Testis (tissue), 3 donors: ENCODE results near the gene SEMA3C. TPM values are rescaled to one million over a fixed set of nuclear protein-coding genes. Genes with fewer than 3 reads are reported as not detected.

Source experiments
- DNase-seq: peaks from one replicate; pipeline ENCODE4 v3.0.0-alpha.2; 2019
- H3K27ac ChIP-seq, 2 donors: fragments of 200-600 bp; sonication (generic); one replicate each; pipeline ENCODE4 v1.5.1; 2019
- H3K27me3 ChIP-seq: fragments of 200-600 bp; sonication (generic); one replicate; pipeline ENCODE4 v1.5.1; 2019
- H3K36me3 ChIP-seq: fragments of 200-600 bp; sonication (generic); one replicate; pipeline ENCODE4 v1.5.1; 2017; ENCODE audit warnings: low read depth; ENCODE audit errors: missing control alignments
- H3K4me1 ChIP-seq: fragments of 200-600 bp; sonication (generic); one replicate; pipeline ENCODE4 v1.5.1; 2019
- H3K4me3 ChIP-seq, 2 donors: fragments of 200-600 bp; sonication (generic); one replicate each; pipeline ENCODE4 v1.5.1; 2017 to 2019
- H3K9me3 ChIP-seq: fragments of 200-600 bp; sonication (generic); one replicate; pipeline ENCODE4 v1.5.1; 2017
- POLR2A ChIP-seq: fragments of 450-650 bp; IDR thresholded peaks from one replicate; pipeline ENCODE4 v1.6.1; 2017; ENCODE audit warnings: antibody characterized with exemption, mild to moderate bottlenecking, moderate library complexity
- WGBS, 2 donors: methylation state at CpG; one replicate each; pipeline ENCODE4 v1.1.5; 2018; 5-methylcytosine and 5-hydroxymethylcytosine counted together
- intact Hi-C: fragments of 100-400 bp; cut with DNase I; formaldehyde crosslinking; loops from one replicate; pipeline ENCODE4 v1.15.1; 2023; ENCODE audit warnings: low total_unique reads
- polyA plus RNA-seq: library from polyadenylated mRNA; stranded (reverse); fragments of 350-450 nt; fragmentation: Illumina TruSeq; extraction: RNeasy Lipid Tissue Mini Kit (QIAGEN cat#74804); gene quantifications from one replicate; pipeline ENCODE4 v1.2.3, GENCODE V29; 2014; ENCODE audit warnings: low read depth, low replicate concordance; ENCODE audit not compliant: insufficient read depth
- total RNA-seq, 2 donors: library from RNA; depleted of rRNA; stranded (reverse); fragments of >200 nt; gene quantifications; one replicate each; pipeline ENCODE4 v1.2.3, GENCODE V29; 2016
- TF ChIP-seq, protein P1 (sequence below), 3 experiments: fragments of 450-650 bp in 2 of 3; fragments of 200-600 bp in 1 of 3; sonication (generic) in 1 of 3; IDR thresholded peaks; one replicate each; pipeline ENCODE4 v1.5.1; 2016 to 2019; ENCODE audit warnings: antibody characterized with exemption in 3 of 3, mild to moderate bottlenecking in 2 of 3, moderate library complexity in 1 of 3

SEMA3C gene
- total and polyA plus RNA-seq, 3 donors from 2014 or later: 23.1 to 113 (median 78.8) TPM

DNA sequence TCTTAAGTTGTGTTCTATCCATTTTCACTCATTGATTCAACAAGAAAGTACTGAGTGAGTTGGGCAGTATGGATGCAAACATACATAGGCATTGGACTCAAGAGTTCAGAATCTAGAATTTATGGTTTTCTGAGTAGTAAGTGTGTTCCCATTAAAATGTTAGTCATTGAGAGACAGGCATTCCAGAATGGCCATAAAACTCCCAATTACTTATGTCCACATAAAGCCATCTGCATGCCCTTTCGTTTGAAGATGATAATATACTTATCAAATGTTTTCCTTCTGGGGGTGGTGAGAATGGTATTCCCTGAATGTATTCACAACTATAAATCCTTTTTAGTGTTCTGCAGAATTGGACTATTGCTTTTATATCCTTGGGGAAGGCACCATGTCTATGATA lies 148.8 kb downstream of the SEMA3C start:
- WGBS, 2 donors: 65 to 96% methylated on average over 1 of the region's 1 CpG
- intact Hi-C loops: no loop called here
- Histone ChIP-seq H3K4me3 (no peak overlapping the region), H3K27me3 (no peaks in the 10 kb centered on the region), H3K4me1 (no peaks in the 10 kb centered on the region), H3K36me3 (no peaks in the 10 kb centered on the region), H3K27ac (no peak overlapping the region), H3K9me3 (no peaks in the 10 kb centered on the region)
- no peak for TF ChIP-seq POLR2A
- TF ChIP-seq, protein P1, sequence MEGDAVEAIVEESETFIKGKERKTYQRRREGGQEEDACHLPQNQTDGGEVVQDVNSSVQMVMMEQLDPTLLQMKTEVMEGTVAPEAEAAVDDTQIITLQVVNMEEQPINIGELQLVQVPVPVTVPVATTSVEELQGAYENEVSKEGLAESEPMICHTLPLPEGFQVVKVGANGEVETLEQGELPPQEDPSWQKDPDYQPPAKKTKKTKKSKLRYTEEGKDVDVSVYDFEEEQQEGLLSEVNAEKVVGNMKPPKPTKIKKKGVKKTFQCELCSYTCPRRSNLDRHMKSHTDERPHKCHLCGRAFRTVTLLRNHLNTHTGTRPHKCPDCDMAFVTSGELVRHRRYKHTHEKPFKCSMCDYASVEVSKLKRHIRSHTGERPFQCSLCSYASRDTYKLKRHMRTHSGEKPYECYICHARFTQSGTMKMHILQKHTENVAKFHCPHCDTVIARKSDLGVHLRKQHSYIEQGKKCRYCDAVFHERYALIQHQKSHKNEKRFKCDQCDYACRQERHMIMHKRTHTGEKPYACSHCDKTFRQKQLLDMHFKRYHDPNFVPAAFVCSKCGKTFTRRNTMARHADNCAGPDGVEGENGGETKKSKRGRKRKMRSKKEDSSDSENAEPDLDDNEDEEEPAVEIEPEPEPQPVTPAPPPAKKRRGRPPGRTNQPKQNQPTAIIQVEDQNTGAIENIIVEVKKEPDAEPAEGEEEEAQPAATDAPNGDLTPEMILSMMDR (IDR thresholded peaks at IDR 0.05): no peak
- DNase-seq: no peak

DNA sequence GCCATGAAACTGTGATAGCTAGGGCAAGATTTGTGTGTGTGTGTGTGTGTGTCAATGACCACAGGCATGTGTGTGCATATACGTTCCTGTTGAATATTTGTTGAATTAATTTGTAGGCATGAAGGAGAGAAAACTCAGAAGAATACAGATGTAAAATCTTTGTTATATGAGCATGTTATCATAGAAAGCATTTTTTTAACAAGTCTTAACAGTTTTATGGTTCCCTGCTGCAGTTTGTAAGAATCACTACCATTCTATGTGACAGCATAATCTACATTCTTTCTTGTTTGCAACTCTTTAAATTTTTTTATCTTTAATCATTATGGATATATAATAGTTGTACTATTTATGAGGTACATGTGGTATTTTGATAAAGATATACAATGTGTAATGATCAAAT lies 150.1 kb downstream of the SEMA3C start:
- TF ChIP-seq POLR2A: no peak
- TF ChIP-seq, protein P1 (IDR thresholded peaks at IDR 0.05): no peak
- Histone ChIP-seq H3K4me1 (no peaks in the 10 kb centered on the region), H3K27me3 (no peaks in the 10 kb centered on the region), H3K27ac (no peak overlapping the region), H3K9me3 (no peaks in the 10 kb centered on the region), H3K36me3 (no peaks in the 10 kb centered on the region), H3K4me3 (no peak overlapping the region)
- 80 to 85% methylated on average over 1 of the region's 1 CpG for WGBS, 2 donors
- intact Hi-C loops: no loop called here
- no peak for DNase-seq

DNA sequence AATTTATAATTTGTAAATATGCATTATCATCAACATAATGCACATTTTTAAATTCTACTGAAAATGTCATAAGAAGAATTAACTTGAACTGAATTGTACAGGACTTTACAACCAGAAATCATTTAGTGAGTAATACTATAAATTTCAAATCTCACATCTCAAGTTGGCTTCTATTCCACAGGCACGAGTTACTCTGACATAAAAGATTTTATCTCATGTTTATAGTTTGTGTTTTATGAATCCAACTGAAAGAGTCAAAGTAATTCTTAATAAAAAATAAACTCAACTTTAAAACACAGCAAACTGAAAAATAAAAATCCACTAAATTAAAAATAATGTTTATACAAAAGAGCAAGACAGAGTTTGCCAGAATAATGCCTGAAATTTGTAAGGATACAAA lies 151.2 kb downstream of the SEMA3C start:
- TF ChIP-seq, protein P1 (IDR thresholded peaks at IDR 0.05): no peak
- TF ChIP-seq POLR2A: no peak
- Histone ChIP-seq H3K9me3 (no peaks in the 10 kb centered on the region), H3K36me3 (no peaks in the 10 kb centered on the region), H3K27ac (no peak overlapping the region), H3K27me3 (no peaks in the 10 kb centered on the region), H3K4me1 (no peaks in the 10 kb centered on the region), H3K4me3 (no peak overlapping the region)
- intact Hi-C loops: no loop called here
- DNase-seq: no peak
- WGBS, 2 donors: 44 to 47% methylated on average over 1 of the region's 1 CpG

DNA sequence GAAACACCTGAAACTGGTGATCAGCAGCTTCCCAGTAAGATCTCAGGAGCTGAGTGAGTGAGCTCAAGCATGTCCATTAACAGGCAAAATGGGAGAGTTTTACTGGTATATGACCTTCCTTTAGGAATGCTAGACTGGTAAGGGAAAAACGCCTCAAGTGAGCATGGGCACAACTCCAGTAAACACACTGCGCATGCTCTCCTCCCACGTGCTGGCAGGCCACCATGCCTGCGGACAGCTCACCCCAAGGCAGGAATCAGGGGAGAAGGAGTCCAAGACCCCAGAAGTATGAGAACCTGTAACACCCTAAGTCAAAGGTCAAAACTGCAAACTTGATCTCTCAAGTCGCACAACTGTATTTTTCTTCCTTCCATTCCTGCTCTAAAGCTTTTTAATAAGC lies 152.1 kb downstream of the SEMA3C start:
- WGBS, 2 donors: 40 to 60% methylated on average over 5 of the region's 5 CpGs
- Histone ChIP-seq H3K36me3 (no peaks in the 10 kb centered on the region), H3K9me3 (no peaks in the 10 kb centered on the region), H3K27ac (no peak overlapping the region), H3K27me3 (no peaks in the 10 kb centered on the region), H3K4me3 (no peak overlapping the region), H3K4me1 (no peaks in the 10 kb centered on the region)
- intact Hi-C loops: no loop called here
- DNase-seq: no peak
- TF ChIP-seq POLR2A: no peak

DNA sequence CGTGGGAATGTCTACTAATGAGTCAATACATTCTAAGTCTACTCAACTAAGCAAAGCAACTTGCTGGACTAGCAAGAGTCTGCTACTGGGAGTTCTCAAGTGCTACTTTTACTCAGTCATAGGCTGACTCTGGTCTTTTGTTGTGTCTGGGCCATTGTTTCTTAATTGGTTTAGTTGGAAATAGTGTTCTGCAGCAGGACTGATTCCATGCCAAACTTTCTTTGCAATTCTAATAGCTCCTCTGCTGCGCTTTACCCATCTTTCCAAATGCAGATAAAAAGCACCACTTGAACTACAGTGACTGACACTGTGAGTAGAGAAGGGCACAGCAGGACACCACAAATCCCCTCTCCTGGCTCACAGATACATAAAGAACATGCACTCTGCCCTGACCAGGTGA lies 154.7 kb downstream of the SEMA3C start:
- no peaks in the 10 kb centered on the region for H3K4me1 ChIP-seq
- 77 to 81% methylated on average over 2 of the region's 2 CpGs for WGBS, 2 donors
- intact Hi-C loops: no loop called here

More for the DNA sequence above, 154.7 kb downstream of the SEMA3C start:
- H3K9me3 ChIP-seq: no peaks in the 10 kb centered on the region
- no peaks in the 10 kb centered on the region for H3K36me3 ChIP-seq
- H3K4me3 ChIP-seq: no peak overlapping the region
- no peak overlapping the region for H3K27ac ChIP-seq
- TF ChIP-seq, protein P1 (IDR thresholded peaks at IDR 0.05): no peak
- TF ChIP-seq POLR2A: no peak
- no peak for DNase-seq
- no peaks in the 10 kb centered on the region for H3K27me3 ChIP-seq
